Hippocampal formation (tissue), 2 donors: ENCODE results near the gene UACA.

Experiments used
- DNase-seq, 2 donors: peaks; one replicate each; lab custom pipeline; 2025; lab: John Stamatoyannopoulos, UW

Gene UACA

DNA sequence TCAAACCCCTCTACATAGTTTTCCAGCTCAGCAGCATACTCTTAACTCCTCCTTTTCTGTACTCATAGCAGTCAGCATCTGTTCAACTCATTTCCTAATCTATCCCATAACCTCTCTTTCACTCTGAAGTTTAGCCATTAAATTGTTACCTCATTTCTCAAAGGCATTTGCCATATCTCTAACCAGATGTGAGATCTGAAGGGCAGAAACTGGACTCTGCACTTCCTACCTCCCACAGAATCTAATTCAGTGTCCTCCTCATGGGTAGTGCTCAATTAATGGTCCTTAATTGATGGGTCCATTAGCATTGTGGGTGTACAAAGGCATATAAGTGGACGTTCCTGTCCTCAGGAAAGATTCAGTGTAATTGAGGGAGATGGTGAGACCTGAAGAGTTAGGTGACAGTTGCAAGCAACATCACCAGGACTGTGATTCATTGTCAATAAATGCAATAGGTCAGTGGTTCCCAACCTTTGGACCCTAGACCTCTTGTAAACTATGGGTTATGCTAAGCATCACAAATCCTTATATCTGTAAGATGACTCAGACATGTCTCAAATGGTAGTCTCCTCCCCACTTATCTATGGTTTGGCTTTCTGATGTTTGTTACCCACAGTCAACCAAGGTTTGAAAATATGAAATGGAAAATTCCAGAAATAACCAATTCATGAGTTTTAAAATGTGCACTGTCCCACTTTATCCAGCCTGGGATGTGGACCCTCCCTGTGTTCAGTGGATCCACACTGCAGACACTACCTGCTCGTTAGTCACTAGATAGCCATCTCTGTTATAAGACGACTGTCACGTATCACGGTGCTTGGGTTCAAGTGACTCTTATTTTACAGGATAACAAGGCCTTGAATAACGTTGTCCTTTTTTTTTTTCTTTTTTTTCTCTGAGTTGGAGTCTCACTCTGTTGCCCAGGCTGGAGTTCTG, 25.0 kb upstream of the UACA start:
- no peak for DNase-seq

GRCh38 chr15:70786996-70787395, 23.6 kb upstream of the UACA start:
- peak in 1 of 2 donors; percentile 25 for DNase-seq

GRCh38 chr15:70783610-70784022, 20.3 kb upstream of the UACA start:
- DNase-seq = no peak

- no peak for DNase-seq
Measured at GRCh38 chr15:70783041-70783440, 19.7 kb upstream of the UACA start.

- DNase-seq = no peak
Measured at GRCh38 chr15:70781236-70781635, 17.9 kb upstream of the UACA start.

DNA sequence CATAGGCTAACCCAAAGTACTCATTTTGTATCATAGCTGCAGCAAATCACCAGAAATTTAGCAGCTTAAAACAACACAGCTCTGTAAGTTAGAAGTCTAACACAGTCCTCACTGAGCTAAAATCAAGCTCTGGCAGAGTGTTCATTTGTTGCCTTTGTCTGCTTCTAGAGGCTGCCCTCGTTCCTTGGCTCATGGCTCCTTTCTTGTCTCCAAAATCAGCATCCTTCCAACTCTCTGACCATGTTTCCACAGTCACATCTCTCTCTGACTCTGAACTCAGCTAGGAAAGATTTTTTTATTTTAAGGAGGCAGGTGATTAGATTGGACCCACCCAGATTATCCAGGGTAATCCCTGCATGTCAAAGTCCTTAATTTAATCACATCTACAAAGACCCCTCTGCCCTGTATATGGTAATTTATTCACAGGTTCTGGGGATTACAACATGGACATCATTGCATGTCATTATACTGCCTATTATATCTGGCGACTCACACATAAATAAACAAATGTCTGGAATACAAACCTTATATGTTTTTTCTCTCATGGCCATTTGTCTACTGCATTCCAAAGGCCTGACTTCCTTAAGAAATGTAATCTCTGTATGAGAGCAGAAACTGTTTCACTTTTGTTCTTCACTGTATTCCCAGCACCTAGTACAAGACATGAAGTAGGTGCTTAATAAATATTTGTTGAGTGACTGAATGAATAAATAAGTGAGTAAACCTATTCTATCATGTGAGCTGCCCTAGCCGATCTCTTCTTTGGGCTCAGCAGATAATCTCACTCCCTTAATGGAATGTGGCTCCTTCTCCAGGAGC, 15.1 kb upstream of the UACA start:
- DNase-seq = no peak

DNA sequence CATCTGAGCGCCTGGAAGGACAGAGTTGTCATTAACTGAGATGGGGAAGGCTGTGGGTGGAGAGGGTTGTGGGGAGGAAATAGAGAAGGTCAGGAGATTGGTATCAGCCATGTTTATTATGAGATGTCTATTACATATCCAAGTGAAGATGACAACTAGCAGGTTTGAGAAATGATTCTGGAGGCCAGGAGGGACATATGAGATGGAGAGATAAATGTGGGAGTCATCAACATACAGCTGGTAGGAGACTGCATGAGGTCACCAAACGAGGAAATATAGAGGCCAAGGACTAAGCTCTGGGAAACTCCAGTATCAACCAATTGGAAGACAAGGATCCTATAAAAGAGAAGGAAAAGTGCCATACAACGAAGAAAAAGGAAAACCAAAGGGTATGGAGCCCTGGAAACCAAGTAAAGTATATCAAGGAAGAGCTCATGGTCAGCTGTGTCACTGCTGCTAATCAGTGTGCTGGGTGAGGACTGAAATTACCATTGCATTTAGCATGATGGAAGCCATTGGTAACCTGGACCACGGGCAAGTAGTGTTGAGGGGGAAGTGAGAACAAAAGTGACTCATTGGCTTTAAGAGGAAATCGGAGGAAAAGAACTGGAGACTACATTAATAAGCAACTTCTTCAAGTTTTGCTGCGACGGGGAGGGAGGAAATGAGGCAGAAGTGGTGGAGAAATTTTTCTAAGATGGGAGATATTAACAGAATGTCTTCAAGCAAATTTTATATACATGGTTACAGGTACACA, 14.0 kb upstream of the UACA start:
- DNase-seq = no peak

GRCh38 chr15:70775160-70775559, 11.8 kb upstream of the UACA start:
- DNase-seq = no peak

DNA sequence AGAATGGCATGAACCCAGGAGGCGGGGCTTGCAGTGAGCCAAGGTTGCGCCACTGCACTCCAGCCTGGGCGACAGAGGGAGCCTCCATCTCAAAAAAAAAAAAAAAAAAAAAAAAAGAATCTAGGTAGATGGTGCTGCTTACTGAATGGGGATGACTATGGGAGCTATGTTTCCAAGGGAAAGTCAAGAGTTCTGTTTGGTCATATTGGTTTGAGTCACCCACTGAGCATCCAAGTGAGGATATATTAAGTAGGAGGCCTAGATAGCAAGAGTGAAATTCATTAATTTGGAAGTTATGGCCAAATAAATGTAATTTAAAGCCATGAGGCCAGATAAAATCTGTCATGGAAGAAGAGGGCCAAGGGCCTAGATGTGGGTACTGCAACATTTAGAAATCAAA, 9.0 kb upstream of the UACA start:
- DNase-seq = no peak

GRCh38 chr15:70770863-70771262, 7.5 kb upstream of the UACA start:
- DNase-seq = no peak

GRCh38 chr15:70768257-70768883, 5.0 kb upstream of the UACA start:
- DNase-seq = no peak

DNA sequence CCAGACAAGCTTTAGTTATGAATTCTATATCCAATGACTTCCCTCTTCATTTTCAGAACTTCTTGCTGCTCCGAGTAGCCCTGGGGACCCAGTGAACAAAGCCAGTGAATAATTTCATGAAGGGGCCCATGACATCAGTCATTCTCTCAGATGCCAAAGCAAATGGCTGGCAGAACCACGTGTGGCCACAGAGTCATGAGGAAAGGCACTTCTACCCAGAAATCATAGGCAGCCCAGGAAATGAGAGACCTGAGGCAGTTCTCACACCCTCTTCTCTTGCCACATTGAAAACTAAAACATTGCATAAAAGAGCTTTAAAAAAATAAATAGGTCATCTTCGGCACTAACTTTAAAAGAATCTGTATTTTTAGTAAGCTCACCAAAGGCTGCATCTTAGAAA, 4.3 kb upstream of the UACA start:
- DNase-seq = no peak

DNA sequence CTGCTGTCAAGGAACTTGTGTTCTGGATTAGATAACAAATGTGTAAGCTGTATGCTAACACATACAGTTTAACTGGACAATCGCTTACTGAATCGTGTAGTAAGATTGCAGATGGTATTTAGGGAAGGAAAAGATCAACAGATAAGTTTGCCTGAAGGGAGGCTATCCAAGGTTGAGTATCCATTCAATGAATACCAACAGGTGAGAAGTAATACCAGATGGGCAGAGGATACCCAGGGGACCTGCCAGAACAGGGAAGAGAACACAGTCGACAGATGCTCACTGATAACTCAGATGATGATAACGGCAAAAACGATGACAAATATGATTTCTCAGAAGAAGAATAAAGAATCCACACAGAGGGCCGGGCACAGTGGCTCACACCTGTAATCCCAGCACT, 3.2 kb upstream of the UACA start:
- no peak for DNase-seq

DNA sequence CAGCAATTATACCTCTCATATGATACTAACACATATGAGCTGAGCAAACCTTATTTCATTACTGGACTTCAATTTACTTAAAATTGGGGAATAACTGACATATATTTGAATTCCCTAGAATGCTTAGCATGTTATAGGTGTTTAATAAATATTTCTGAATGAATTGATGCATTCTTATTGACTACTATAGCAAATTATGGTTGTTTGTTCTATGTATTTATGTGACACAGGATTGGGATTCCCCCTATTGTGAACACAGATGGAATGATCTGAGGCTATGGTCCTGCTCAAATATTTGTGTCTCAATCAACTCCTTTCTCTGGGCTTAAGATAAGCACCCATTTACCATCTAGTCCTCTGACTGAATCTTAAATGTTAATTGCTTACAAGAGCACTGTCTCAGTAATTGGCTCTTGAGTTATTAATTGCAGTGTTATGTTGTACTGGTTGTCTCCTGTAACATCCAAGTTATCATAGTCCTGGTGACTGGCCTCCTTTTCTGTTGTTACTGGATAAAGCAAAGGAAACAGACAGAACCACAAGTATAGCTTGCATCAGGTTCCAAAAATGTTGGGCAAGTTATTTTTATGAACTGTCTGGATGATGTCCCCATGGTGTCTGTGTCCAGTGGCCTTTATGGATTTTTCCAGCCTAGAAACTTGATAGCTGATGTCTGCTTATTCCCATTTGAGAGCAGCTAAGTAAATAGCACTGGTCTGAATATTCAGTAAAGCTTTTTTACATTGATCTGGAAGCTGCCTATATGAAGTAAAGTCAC, 2.3 kb upstream of the UACA start:
- no peak for DNase-seq

DNA sequence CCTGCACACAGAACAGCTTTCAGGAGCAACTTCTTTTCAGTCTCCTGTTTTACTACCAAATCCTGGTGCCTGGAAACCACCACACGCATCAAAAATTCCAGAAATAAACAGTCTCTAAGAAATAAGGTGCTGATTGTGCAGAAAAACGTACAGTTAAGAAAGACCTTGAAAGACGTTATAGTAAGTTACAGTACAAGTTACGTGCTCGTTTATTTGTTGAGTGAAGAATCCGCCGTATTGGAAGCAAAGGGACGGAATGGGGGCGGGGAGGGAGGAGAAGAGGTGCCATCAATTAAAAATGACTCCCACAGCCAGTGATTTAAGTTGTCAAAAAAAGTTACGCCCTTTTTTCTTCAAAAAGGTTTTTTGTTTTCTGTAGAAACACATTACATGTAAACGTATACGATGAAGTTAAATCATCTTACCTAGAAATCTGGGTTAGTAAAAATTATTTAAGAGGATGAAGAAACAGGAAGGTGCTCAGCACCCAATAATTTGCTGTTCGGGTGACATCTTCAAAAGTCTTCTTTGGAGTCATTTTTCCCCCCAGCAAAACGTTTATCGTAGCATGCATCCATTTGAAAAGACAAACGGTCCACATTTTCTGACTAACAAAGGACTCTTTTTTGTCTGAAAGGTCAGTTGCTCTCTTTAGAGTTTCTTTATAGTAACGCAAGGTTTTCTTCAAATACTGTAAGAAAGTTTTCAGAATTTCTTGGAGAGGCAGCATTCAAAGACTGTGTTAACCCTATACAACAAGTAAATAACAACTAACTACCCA, 782 bp upstream of the UACA start:
- DNase-seq = no peak

DNA sequence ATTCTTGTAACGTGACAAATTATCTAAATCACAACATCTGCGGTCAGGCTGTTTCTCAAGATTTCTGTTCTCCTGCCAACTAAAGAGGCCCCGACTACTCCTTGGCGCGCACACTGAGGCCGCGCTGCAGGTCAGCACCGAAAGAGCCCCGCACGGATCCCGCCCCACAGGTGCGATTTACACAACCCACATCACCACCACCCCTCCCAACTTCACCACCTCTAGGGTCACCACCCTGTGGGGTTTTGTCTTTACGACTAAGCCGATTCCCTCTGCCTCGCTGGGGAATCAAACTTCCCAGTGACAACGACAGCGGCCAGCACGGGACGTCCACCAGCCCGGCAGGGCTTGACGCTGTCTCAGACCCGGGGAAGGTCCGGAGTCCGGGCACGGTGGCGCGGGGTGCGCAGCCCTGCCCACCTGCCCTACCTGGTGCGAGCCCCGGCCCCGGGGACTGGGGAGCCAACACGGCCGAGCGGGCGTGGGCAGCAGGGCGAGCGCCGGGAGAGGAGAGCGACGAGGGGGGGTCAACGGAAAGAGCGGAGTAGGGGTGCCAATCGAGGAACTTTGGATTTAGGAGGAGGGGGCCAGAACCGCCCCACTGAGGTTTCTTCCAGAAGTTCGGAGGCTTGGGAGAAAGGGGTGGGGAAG, 764 bp downstream of the UACA start:
- no peak for DNase-seq

GRCh38 chr15:70761931-70762468, 1.4 kb downstream of the UACA start:
- no peak for DNase-seq

DNA sequence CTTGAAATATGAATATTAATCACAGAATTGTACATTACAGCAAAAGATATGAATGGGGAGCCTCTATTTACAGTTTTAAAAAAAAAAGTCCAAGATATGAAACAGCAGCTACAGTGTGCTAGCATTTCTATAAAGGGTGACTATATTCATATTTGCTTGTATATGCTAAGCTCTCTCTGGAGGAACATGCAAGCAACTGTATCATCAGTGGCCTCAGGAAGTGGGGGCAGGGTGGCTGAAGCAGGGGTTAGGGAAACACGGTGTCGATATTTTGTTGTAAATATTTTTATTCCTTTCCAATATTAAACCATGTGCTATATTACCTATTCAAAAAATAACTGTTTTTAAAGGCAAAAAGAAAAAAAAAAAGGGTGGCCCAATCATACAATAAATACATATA, 2.3 kb downstream of the UACA start:
- DNase-seq = no peak

DNA sequence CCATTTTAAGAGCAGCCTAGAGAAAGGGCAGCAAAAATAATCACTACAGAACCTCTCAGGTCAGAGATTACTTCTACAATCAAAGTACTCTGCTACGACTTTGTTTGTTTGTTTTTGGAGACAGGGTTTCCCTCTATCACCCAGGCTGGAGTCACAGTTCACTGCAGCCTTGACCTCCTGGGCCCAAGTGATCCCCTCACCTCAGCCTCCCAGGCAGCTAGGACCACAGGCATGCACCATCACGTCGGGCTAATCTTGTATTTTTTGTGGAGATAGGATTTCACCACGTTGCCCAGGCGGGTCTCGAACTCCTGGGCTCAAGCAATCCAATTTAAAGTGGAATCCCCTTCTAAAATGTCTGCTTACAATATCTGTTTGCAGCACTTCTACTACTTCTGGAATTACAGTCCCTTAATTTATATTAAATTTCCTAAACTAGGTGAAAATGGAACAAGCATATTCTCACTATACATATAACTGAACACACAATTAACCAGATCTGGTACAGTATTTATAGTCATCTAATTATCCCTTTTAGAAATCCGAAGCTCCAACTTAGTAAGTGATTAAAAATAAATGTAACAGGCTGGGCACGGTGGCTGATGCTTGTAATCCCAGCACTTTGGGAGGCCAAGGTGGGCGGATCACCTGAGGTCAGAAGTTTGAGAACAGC, 4.4 kb downstream of the UACA start:
- no peak for DNase-seq
